SKM-1 (cell line): ENCODE results near the gene SMOC2.

ENCODE experiments used
- DNase-seq: peaks from one replicate; lab custom pipeline; 2025; ENCODE audit not compliant: unreplicated experiment; lab: John Stamatoyannopoulos, UW

SMOC2 gene

GRCh38 chr6:168479421-168479820 is 38.4 kb downstream of the SMOC2 start:
- DNase-seq: no peak

- no peak for DNase-seq
Measured at GRCh38 chr6:168480481-168480880, 39.5 kb downstream of the SMOC2 start.

GRCh38 chr6:168485818-168486217 is 44.8 kb downstream of the SMOC2 start:
- DNase-seq: no peak

- DNase-seq: no peak
Measured at GRCh38 chr6:168490757-168491156, 49.8 kb downstream of the SMOC2 start.

GRCh38 chr6:168493976-168494375 is 53.0 kb downstream of the SMOC2 start:
- DNase-seq: no peak

- no peak for DNase-seq
Measured at GRCh38 chr6:168494726-168495125, 53.7 kb downstream of the SMOC2 start.

- DNase-seq: no peak
Measured at GRCh38 chr6:168495133-168495532, 54.1 kb downstream of the SMOC2 start.

- DNase-seq: no peak
Measured at GRCh38 chr6:168495636-168496035, 54.7 kb downstream of the SMOC2 start.

GRCh38 chr6:168496139-168496996 is 55.4 kb downstream of the SMOC2 start:
- DNase-seq: no peak

GRCh38 chr6:168496997-168497331 is 56.0 kb downstream of the SMOC2 start:
- DNase-seq: peak; percentile 67

GRCh38 chr6:168497381-168497780 is 56.4 kb downstream of the SMOC2 start:
- DNase-seq: no peak

- DNase-seq: no peak
Measured at GRCh38 chr6:168498161-168498843, 57.3 kb downstream of the SMOC2 start.

GRCh38 chr6:168499045-168499650 is 58.2 kb downstream of the SMOC2 start:
- no peak for DNase-seq

GRCh38 chr6:168500519-168500918 is 59.5 kb downstream of the SMOC2 start:
- no peak for DNase-seq

- no peak for DNase-seq
Measured at GRCh38 chr6:168501561-168501960, 60.6 kb downstream of the SMOC2 start.

GRCh38 chr6:168504366-168504765 is 63.4 kb downstream of the SMOC2 start:
- no peak for DNase-seq

- DNase-seq: no peak
Measured at GRCh38 chr6:168506460-168506859, 65.5 kb downstream of the SMOC2 start.

- DNase-seq: no peak
Measured at GRCh38 chr6:168507297-168507696, 66.3 kb downstream of the SMOC2 start.

GRCh38 chr6:168507730-168508129 is 66.7 kb downstream of the SMOC2 start:
- DNase-seq: no peak

GRCh38 chr6:168508903-168509302 is 67.9 kb downstream of the SMOC2 start:
- DNase-seq: no peak

- no peak for DNase-seq
Measured at GRCh38 chr6:168513766-168514165, 72.8 kb downstream of the SMOC2 start.

- no peak for DNase-seq
Measured at GRCh38 chr6:168514216-168514615, 73.2 kb downstream of the SMOC2 start.
